ENCODE data around the gene TMEM120A.

The TMEM120A gene

DNA sequence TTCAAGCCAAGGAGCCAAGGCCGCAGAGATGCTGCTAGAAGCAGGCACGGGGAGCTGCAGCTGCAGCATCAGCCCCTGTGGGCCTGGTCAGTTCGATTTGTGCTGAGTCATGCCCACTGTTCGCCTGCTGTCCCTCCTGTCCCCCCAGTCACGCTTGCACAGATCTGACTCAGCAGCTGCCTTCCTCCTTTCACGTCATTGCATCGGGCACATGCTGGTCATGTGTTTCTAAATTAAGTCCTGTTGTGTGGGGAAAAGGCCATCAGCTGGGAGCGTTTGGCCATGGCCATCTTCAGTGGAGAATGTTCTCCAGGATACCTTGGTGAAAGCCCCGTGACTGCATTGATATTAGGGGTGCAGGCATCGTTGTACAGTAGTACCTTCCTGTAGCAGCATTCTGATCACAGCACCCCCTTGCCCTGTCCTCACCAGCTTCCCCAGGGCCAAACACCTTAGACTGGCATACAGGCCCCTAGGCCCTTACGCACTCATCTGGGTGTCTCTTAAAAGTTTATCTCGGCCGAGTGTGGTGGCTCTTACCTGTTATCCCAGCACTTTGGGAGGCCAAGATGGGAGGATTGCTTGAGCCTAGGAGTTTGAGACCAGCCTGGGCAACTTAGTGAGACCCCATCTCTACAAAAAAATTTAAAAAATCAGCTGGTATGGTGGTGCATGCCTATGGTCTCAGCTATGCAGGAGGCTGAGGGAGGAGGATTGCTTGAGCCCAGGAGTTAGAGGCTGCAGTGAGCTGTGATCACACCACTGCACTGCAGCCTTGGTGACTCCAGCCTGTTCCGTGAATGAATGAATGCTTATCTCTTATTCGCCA lies 56.2 kb downstream of the TMEM120A start:
- intact Hi-C loops (cut with DNase I), result no loop called here
- DNase-seq, result peak; percentile 30 to 94 (median 72)
